ENCODE data around the gene SRRM5.
"Not testable (repeated sequence)": the region's sequence is repeated elsewhere in the genome, so short reads cannot be mapped to it uniquely, and the experiment has no call there.

Gene SRRM5

GRCh38 chr19:43591904-43592772 is 19.8 kb upstream of the SRRM5 start:
- no peak for DNase-seq (ENCODE audit: low read depth in 3 of 3)

- DNase-seq (ENCODE audit: low read depth in 3 of 3) = no peak
Measured at GRCh38 chr19:43592800-43593350, 19.0 kb upstream of the SRRM5 start.

GRCh38 chr19:43594081-43594697 is 17.7 kb upstream of the SRRM5 start:
- DNase-seq (ENCODE audit: low read depth in 3 of 3) = no peak

DNA sequence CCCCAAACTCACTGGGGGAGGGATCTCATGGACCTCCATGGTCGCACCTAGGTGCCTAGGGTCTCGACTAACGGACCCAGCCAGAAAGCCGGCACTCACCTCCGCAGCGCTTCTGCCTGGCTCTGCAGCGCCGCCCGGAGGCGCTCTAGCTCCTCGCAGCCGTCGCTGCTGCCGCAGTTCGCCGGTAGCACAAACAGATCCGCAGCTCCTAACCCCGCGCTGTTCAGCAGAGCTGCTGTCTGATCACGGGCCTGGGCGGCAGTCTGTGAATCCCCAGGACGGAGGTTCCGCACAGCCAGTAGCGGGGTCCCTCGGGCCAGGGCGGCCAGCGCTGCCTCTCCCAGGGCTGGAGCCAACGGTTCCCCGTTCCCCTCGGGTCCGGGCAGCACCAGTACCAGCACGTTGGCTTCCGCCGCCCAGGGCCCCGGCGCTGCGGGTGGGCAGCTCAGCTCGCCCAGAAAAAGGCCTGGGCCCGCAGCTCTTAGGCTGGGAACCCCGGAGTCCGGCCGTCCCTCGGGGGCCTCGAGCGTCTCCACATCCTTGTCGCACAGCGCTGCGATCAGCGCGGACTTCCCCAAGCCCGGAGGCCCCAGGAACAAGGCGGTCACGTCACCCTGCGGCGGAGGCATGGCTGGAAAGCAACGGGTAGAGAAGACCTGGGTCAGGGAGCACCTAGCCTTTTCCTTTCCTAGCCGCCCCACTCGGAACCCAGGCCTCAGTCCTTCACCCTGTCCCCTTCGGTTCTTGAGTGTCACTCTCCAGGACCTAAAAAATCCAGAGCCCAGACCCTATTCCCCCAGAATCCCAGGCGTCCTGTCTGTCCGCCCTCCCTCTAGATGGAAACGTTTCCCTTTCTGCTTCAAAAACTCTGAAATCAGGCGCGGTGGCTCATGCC is 16.9 kb upstream of the SRRM5 start:
- DNase-seq (ENCODE audit: low read depth in 3 of 3) = peak; percentile 44 to 64 (median 44)

GRCh38 chr19:43595605-43595998 is 16.3 kb upstream of the SRRM5 start:
- peak in 1 of 3 donors; percentile 27 for DNase-seq (ENCODE audit: low read depth in 3 of 3)

DNA sequence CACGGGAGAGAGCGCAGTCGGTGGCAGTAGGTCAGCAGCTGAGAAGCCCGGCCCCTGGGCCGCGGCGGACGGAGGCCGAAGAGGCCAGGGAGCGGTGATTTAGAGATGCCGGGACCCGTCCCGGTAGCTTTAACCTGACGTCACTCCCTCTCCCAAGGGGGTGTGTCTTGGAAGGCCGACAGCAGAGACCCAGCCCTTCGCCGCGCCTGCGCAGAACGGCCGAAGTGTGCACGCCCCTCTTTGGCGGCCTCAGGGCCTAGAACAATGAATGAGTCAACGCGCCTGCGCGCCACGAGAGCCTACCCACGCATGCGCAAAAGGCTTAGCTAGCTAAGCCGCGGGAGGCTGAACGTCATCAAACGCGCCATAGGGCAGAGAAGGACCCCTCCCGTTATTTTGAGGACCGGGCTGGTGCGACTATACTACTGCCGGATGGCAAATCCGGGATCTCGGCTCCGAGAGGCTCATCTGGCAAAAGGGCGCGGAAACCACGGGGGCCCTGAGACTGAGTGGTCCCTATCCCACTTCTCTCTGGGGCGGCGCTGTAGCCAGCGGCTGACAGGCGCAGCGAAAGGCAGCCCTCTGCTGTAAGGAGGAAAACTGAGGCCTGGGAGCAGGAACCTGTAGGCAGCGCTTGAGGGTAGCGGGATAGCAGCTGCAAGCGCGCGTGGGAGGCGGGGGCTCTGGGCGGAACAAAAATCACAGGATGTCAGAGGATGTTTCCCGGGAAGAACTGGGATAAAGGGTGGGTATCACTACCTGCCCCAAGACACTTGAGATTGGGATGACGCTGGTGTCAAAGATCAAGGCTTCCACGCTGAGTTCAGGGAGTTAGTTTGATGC is 15.7 kb upstream of the SRRM5 start, which contains the start of the genes IRGQ and ZNF576:
IRGQ (minus strand) TSS at position 136 of the 843 bp plus-strand sequence. CDS start 796 bp downstream, outside the sequence.
ZNF576 (plus strand) TSS at position 597 of the 843 bp plus-strand sequence. CDS start 514 bp downstream, outside the sequence.
- DNase-seq (ENCODE audit: low read depth in 3 of 3) = peak; percentile 99 to 100 (median 99)

GRCh38 chr19:43596842-43597461 is 14.9 kb upstream of the SRRM5 start:
- no peak for DNase-seq (ENCODE audit: low read depth in 3 of 3)

- no peak for DNase-seq (ENCODE audit: low read depth in 3 of 3)
Measured at GRCh38 chr19:43597876-43598275, 14.0 kb upstream of the SRRM5 start.

- no peak for DNase-seq (ENCODE audit: low read depth in 3 of 3)
Measured at GRCh38 chr19:43598445-43599240, 13.2 kb upstream of the SRRM5 start.

DNA sequence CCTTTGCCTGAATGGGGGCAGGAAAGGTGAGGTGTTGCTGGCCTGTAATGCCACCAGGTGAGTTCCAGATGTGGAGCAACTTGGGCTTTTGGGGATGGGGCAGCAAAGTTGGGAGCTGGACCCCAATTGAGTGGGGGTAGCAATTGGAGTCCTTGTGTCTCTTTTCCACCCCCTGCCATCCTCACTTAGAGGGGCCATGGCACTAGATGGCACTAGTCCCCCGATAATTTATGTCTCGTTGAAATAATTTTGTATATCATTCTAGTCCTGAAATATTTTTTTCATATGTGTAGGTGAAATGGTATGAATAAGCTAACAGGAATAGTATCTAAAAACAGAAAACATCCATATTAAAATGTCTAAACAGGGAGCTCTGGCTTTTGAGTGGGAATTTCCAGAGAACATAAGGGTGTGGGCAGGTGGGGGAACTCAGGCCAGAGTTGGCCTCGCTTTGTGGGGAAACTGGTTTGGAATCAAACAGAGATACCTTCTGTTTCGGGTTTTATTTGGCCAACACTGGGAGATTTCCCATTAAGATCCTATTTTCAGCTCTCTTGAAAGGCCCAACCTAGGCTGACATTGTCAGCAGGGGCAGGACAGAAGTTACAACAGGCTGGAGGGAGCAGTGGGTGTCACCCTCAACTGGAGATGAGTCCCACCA is 12.1 kb upstream of the SRRM5 start:
- DNase-seq (ENCODE audit: low read depth in 3 of 3) = no peak

DNA sequence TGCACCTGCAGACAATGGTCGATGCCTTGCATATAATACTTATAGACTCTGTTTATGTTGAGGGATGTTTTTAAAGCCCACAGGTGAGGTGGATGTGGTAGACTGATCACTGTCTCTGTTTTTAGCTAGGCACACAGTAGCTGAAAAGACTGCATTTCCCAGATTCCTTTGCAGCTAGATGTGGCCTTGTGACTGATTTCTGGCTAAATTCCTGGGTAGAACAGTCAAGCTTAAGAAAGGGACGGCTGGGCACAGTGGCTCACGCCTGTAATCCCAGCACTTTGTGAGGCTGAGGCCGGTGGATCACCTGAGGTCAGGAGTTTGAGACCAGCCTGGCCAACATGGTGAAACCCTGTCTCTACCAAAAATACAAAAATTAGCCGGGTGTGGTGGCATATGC is 11.6 kb upstream of the SRRM5 start:
- DNase-seq (ENCODE audit: low read depth in 3 of 3) = not testable (repeated sequence)

GRCh38 chr19:43605875-43606568 is 5.9 kb upstream of the SRRM5 start:
- no peak for DNase-seq (ENCODE audit: low read depth in 3 of 3)

DNA sequence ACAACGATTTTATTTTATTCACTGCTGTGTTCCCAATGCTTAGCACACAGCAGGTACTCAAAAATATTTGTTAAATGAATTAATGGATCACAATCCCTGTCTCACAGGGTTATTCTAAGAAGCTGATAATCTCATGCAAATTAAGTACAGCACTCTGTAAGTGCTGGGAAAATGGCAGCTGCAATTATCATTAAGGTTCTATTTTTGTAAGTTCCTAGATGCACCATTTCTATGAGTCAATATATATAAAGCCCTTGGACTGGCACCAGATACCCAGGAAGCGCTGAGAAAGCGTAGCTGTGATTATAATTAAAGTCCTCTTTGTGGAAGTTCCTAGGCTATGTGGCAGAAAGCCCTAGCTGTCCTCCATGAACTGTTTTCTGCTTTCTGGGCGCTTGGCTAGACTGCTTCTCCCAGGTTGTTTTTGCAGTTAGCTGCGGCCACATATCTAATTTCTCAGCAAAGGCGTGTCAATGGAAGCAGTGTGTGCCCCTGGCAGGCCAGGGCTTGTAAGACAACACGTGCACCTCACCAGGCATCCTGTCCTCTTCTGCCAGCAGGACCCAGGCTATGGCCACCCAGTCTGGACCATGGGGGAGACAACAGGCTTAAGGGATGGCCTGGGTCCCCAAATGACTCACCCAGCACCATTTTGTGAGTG is 5.2 kb upstream of the SRRM5 start:
- no peak for DNase-seq (ENCODE audit: low read depth in 3 of 3)

DNA sequence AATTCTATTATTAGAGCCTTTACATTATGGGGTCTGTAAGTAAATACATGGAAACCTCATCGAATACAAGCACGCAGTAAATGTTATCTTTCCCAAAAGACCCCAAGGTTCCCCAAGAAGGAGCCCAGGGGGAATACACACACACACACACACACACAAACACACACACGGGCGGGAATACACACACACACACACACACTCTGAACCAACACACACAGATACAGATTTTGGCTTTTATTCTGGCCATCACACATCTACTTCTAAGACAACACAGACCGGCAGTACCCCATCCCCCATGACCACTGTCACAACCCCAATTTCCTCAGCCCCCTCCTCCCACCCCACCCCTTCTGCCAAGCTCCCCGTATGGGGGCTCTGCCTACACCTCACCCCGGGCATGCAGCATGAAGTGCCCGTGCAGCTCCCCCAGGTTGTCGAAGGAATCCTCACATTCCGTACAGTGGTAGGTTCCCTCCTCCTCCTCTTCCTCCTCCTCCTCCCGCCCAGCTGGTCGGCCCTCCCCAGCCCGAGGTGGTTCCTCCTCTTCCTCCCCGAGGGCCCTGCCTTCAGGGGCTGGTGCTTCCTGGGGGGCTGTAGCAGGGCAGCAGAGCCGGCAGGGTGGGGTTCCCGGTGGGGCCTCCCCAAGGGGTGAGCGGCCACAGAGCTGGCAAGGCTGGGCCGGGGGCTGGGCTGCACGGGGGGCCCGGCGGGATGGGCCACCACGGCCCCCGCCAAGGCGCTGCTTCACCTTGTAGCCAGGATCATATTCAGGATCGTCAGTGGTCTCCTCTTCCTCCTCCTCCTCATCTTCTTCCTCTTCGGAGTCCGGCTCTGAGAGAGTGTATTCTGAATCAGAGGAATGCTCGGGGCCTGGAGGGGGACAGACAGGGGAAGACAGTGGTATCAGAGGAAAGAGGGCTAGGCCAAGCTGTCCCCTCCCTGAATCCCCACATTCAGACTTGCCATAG is 4.4 kb upstream of the SRRM5 start:
- DNase-seq (ENCODE audit: low read depth in 3 of 3) = no peak

DNA sequence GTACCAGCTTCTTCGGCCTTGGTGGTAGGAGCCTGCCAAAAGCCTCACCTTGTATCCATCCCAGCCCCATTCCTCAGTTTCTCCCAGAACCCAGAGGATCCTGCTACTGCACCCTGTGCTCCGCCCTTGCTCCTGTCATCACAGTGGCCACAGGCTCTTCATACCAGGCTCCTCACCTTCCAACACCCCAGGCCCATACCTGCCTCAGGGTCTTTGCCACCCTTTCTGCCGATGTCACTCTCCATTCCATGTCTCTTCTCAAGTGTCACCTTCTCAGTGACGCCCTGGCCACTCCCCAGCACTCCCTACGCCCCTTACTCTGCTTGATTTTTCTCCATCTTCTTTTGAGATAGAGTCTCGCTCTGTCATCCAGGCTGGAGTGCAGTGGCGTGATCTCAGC is 2.0 kb upstream of the SRRM5 start:
- no peak for DNase-seq (ENCODE audit: low read depth in 3 of 3)

GRCh38 chr19:43610493-43610892 is 1.4 kb upstream of the SRRM5 start:
- no peak for DNase-seq (ENCODE audit: low read depth in 3 of 3)

DNA sequence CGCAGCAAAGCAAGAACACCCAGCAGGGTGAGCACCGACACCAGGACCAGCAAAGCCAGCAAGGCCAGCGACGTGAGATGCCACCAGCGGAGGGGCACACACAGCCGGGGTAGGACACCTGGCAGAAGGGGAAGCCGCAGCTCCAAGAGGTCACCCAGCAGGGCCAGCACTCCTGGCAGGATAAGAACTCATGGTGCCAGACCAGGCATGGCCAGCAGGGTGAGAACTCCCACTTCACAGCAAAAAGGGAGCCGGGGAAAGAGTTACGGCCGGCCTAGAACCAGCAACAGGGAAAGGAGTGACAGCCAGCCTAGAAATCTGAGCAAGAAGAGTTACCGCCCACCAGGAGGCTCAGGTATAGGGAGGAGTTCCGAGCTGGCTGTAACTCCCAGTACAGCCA is 486 bp downstream of the SRRM5 start:
- no peak for DNase-seq (ENCODE audit: low read depth in 3 of 3)
